HCT116 (cell line): Measurements from ENCODE around the gene YBX2. TPM values are rescaled to one million over a fixed set of nuclear protein-coding genes. Genes with fewer than 3 reads are reported as not detected.

ENCODE experiments used
- ATAC-seq: fragments of 200-7000 bp; cut with Tn5 transposase; 2 replicates; pipeline ENCODE4 v1.9.1; 2020; ENCODE audit warnings: mild to moderate bottlenecking, moderate library complexity
- BruUV-seq: library from RNA; stranded (reverse); fragments of 400-500 nt; replicated peaks from 2 replicates; lab custom pipeline; 2021; lab: Mats Ljungman, UMichigan
- CTCF ChIA-PET: fragments of 300-600 bp; sonication (Branson Sonifier 250); formaldehyde crosslinking; loops from one replicate; lab custom pipeline; 2021; ENCODE audit warnings: antibody characterized with exemption; lab: Charles Lee
- POLR2A ChIA-PET: fragments of 300-600, 350-600 bp; sonication (Branson Sonifier 250); formaldehyde crosslinking; loops from one replicate; lab custom pipeline; 2021; ENCODE audit warnings: antibody characterized with exemption; lab: Charles Lee
- RAD21 ChIA-PET, 2 experiments: fragments of 300-600 bp; sonication (Branson Sonifier 250); formaldehyde crosslinking; loops; one replicate each; lab custom pipeline; 2023; ENCODE audit warnings: low total read pairs in 2 of 2; ENCODE audit not compliant: uncharacterized antibody in 2 of 2, unreplicated experiment in 2 of 2, low non-redundant PET in 1 of 2; lab: Charles Lee
- DNase-seq: peaks from one replicate; pipeline ENCODE4 v3.0.0-alpha.2; 2010; ENCODE audit warnings: low read depth, low spot score
- H2AFZ ChIP-seq: fragments of 200-600 bp; shearing (Covaris generic), sonication (generic); 2 replicates; pipeline ENCODE4 v1.6.1; 2017; ENCODE audit warnings: low read depth, mixed run types, mixed read lengths, antibody characterized with exemption, low read length; ENCODE audit not compliant: poor library complexity, severe bottlenecking
- H3K27ac ChIP-seq: 2 replicates; pipeline ENCODE4 v1.5.1; 2012; ENCODE audit warnings: low read depth, low read length
- H3K27me3 ChIP-seq: fragments of 200-600 bp; sonication (generic); 2 replicates; pipeline ENCODE4 v1.6.1; 2016; ENCODE audit warnings: mixed run types, low read length, mixed read lengths; ENCODE audit not compliant: insufficient read depth
- H3K36me3 ChIP-seq, 2 experiments: fragments of 200-500 bp in 1 of 2; fragments of 200-600 bp in 1 of 2; sonication (Bioruptor generic) in 1 of 2; sonication (generic) in 1 of 2; 2 replicates each; pipeline versions ENCODE4 v1.5.1 to v1.6.1; 2014 to 2016; ENCODE audit warnings: low read length in 2 of 2, inconsistent platforms in 1 of 2, mixed read lengths in 1 of 2, mixed run types in 1 of 2; ENCODE audit not compliant: insufficient read depth in 2 of 2, control insufficient read depth in 1 of 2
- H3K4me1 ChIP-seq, 2 experiments: fragments of 200-600 bp in 1 of 2; sonication (generic) in 1 of 2; 2 replicates each; pipeline versions ENCODE4 v1.5.1 to v1.6.1; 2012 to 2017; ENCODE audit warnings: low read length in 2 of 2, inconsistent platforms in 1 of 2, mild to moderate bottlenecking in 1 of 2, mixed read lengths in 1 of 2, mixed run types in 1 of 2, moderate library complexity in 1 of 2; ENCODE audit not compliant: insufficient read depth in 2 of 2, control insufficient read depth in 1 of 2
- H3K4me2 ChIP-seq: fragments of 200-600 bp; sonication (generic); 2 replicates; pipeline ENCODE4 v1.6.1; 2017; ENCODE audit warnings: mixed run types, low read length, mixed read lengths
- H3K4me3 ChIP-seq, 2 experiments: fragments of 200-600 bp in 1 of 2; sonication (generic) in 1 of 2; replicated peaks in 1 of 2; 2 replicates each; pipeline ENCODE4 v1.5.1; 2011 to 2016; ENCODE audit warnings: low read length in 2 of 2, control low read depth in 1 of 2, low read depth in 1 of 2, mild to moderate bottlenecking in 1 of 2, mixed read lengths in 1 of 2, mixed run types in 1 of 2
- H3K79me2 ChIP-seq: fragments of 200-600 bp; sonication (generic); 2 replicates; pipeline ENCODE4 v1.6.1; 2017; ENCODE audit warnings: mild to moderate bottlenecking, mixed run types, low read length, moderate library complexity, mixed read lengths; ENCODE audit not compliant: insufficient read depth
- H3K9ac ChIP-seq: fragments of 200-600 bp; sonication (generic); 2 replicates; pipeline ENCODE4 v1.6.1; 2016; ENCODE audit warnings: low read length, mixed read lengths
- H3K9me2 ChIP-seq: fragments of 200-600 bp; sonication (generic), shearing (Covaris generic); 2 replicates; pipeline ENCODE4 v1.6.1; 2017; ENCODE audit warnings: mixed run types, mild to moderate bottlenecking, moderate library complexity; ENCODE audit not compliant: insufficient read depth
- H3K9me3 ChIP-seq, 2 experiments: fragments of 200-500 bp in 1 of 2; fragments of 200-600 bp in 1 of 2; sonication (Bioruptor generic) in 1 of 2; sonication (generic) in 1 of 2; 2 replicates each; pipeline ENCODE4 v1.6.1; 2014 to 2017; ENCODE audit warnings: low read length in 2 of 2, mixed read lengths in 2 of 2, inconsistent platforms in 1 of 2, low read depth in 1 of 2, mild to moderate bottlenecking in 1 of 2, mixed run types in 1 of 2, moderate library complexity in 1 of 2; ENCODE audit not compliant: control insufficient read depth in 1 of 2, insufficient read depth in 1 of 2
- H4K20me1 ChIP-seq: fragments of 200-600 bp; sonication (generic), shearing (Covaris generic); 2 replicates; pipeline ENCODE4 v1.6.1; 2017; ENCODE audit warnings: mixed run types, mild to moderate bottlenecking, moderate library complexity; ENCODE audit not compliant: insufficient read depth
- CBX3 ChIP-seq: IDR thresholded peaks from 2 replicates; pipeline ENCODE4 v1.6.1; 2012; ENCODE audit warnings: low read depth
- EGR1 ChIP-seq: IDR thresholded peaks from 2 replicates; pipeline ENCODE4 v1.6.1; 2012; ENCODE audit warnings: low read depth
- EZH2 ChIP-seq: fragments of 200-600 bp; sonication (generic); IDR thresholded peaks from 2 replicates; pipeline ENCODE4 v1.6.1; 2017; ENCODE audit warnings: antibody characterized with exemption, mixed run types
- EZH2phosphoT487 ChIP-seq: fragments of 200-600 bp; IDR thresholded peaks from 2 replicates; pipeline ENCODE4 v1.6.1; 2018; ENCODE audit warnings: antibody characterized with exemption, borderline replicate concordance
- FOSL1 ChIP-seq: IDR thresholded peaks from 2 replicates; pipeline ENCODE4 v1.6.1; 2012; ENCODE audit warnings: low read depth
- JUND ChIP-seq: IDR thresholded peaks from 2 replicates; pipeline ENCODE4 v1.6.1; 2012
- POLR2A ChIP-seq: IDR thresholded peaks from 2 replicates; pipeline ENCODE4 v1.7.0; 2011; ENCODE audit warnings: borderline replicate concordance; ENCODE audit not compliant: insufficient read depth, insufficient read length; ENCODE audit errors: extremely low read depth
- POLR2AphosphoS5 ChIP-seq: IDR thresholded peaks from 2 replicates; pipeline ENCODE4 v1.6.1; 2011; ENCODE audit warnings: mild to moderate bottlenecking, low read depth, low read length, moderate library complexity
- SIN3A ChIP-seq: IDR thresholded peaks from 2 replicates; pipeline ENCODE4 v1.6.1; 2012; ENCODE audit warnings: low read depth
- SP1 ChIP-seq: IDR thresholded peaks from 2 replicates; pipeline ENCODE4 v1.6.1; 2012; ENCODE audit warnings: low read depth
- YY1 ChIP-seq: IDR thresholded peaks from 2 replicates; pipeline ENCODE4 v1.6.1; 2011; ENCODE audit warnings: low read length, low read depth, moderate library complexity, mild to moderate bottlenecking; ENCODE audit not compliant: insufficient replicate concordance; ENCODE audit errors: extremely low read depth
- ZFX ChIP-seq: fragments of 450-650 bp; IDR thresholded peaks from 2 replicates; pipeline ENCODE4 v1.6.1; 2017
- intact Hi-C: fragments of 100-400 bp; cut with micrococcal nuclease; formaldehyde crosslinking; loops from 2 replicates; pipeline ENCODE4 v1.10.0; 2022
- total RNA-seq: library from RNA; stranded (reverse); gene quantifications from one replicate; pipeline ENCODE4 v1.2.1, GENCODE V29; 2021; ENCODE audit not compliant: unreplicated experiment
- TF ChIP-seq, protein P1 (sequence below), 3 experiments: fragments of 200-600 bp in 1 of 3; sonication (generic) in 1 of 3; IDR thresholded peaks in 2 of 3; conservative IDR thresholded peaks in 1 of 3; 2 replicates each; pipeline ENCODE4 v1.5.1; 2012 to 2017; ENCODE audit warnings: low read depth in 2 of 3, low read length in 2 of 3, antibody characterized with exemption in 1 of 3, borderline replicate concordance in 1 of 3, control low read depth in 1 of 3, mild to moderate bottlenecking in 1 of 3, mixed read lengths in 1 of 3, mixed run types in 1 of 3, moderate library complexity in 1 of 3; ENCODE audit not compliant: insufficient read depth in 1 of 3

YBX2 gene
- total RNA-seq, 1 experiment from 2014 or later, result 2.3 TPM

DNA sequence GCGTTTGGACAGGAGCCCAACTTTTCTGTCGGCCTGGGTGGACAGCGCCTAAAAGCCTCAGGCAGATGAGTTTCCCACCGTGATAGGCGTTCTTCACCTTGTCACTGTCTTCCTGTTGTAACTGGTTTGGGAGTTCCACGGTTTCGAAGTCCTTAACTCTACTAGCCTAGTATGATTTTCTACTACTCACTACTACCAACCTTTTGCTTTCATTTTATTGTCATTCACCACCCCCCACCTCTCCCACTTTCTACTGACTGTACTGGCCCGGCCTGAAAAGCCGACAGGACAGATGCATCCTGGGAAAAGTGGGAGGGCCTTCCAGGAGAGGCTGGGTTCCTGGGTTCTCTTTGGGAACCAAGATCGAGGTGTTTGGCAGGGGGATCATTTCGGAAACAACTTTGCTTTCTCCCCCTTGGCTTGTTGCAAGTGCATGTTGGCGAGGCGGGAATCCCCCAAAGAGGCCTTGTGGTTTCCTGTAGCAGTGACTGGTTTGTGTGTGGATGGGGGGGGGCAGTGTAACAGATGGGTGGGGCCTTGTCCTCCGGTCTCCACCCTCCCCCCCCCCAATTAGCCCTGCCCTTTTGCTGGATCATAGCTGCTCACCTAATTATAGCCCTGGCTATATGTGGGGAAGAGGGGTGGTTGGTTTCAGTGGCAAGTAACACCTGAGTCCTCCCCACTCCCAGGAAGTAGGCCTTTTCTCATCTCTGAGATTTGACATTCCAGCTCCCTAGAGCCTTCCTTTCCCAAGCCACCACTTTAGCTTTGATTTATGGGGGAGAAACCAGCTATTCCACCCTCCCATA lies 14.4 kb upstream of the YBX2 start:
- no peaks in the 10 kb centered on the region for H3K9me2 ChIP-seq
- peak; percentile 72 for DNase-seq
- peaks cover 28 to 56% of the 10 kb centered on the region in 2 experiments for H3K4me1 ChIP-seq
- peak; percentile 30 for ATAC-seq
- H3K27ac ChIP-seq, result peak overlapping the region; percentile 98
- TF ChIP-seq CBX3 (no peak), ZFX (no peak), POLR2A (peak; percentile 62), SIN3A (no peak; the same call in 1 of the 2 replicates), JUND (no peak), EGR1 (no peak), SP1 (0 out of 2 replicates have a peak, but pooled peaks have one; percentile 17), EZH2phosphoT487 (no peak), EZH2 (no peak), FOSL1 (no peak), POLR2AphosphoS5 (peak; percentile 72), YY1 (peak; percentile 46)
- TF ChIP-seq, protein P1, sequence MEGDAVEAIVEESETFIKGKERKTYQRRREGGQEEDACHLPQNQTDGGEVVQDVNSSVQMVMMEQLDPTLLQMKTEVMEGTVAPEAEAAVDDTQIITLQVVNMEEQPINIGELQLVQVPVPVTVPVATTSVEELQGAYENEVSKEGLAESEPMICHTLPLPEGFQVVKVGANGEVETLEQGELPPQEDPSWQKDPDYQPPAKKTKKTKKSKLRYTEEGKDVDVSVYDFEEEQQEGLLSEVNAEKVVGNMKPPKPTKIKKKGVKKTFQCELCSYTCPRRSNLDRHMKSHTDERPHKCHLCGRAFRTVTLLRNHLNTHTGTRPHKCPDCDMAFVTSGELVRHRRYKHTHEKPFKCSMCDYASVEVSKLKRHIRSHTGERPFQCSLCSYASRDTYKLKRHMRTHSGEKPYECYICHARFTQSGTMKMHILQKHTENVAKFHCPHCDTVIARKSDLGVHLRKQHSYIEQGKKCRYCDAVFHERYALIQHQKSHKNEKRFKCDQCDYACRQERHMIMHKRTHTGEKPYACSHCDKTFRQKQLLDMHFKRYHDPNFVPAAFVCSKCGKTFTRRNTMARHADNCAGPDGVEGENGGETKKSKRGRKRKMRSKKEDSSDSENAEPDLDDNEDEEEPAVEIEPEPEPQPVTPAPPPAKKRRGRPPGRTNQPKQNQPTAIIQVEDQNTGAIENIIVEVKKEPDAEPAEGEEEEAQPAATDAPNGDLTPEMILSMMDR (IDR thresholded peaks at IDR 0.05 in 2 of 3, conservative IDR thresholded peaks at IDR 0.05 in 1 of 3; ENCODE audit: borderline replicate concordance in 1 of 3, insufficient read depth in 1 of 3, low read depth in 2 of 3, low read length in 2 of 3), result no peak
- TF ChIP-seq, all 23 proteins: peak for 4
- H3K36me3 ChIP-seq, result peaks cover 30 to 46% of the 10 kb centered on the region in 2 experiments
- ChIA-PET CTCF (interaction anchor here (0.6 kb wide), 1 partner anchor 57 kb away, joined by 3 read pairs; the partner anchor contains the start of gene CTDNEP1), RAD21 (no interaction called here), POLR2A (interaction anchor here (0.8 to 1.6 kb wide), 4 partner anchors 21 to 95 kb away, joined by 3 to 9 read pairs (median 3); partner anchors contain the start of genes GABARAP, NEURL4 and TMEM256)
- H4K20me1 ChIP-seq, result peaks cover 36% of the 10 kb centered on the region
- peaks cover 63% of the 10 kb centered on the region for H3K79me2 ChIP-seq
- no peak overlapping the region for H2AFZ ChIP-seq
- no peaks in the 10 kb centered on the region for H3K27me3 ChIP-seq
- TSS peak; percentile 91 for BruUV-seq
- H3K4me3 ChIP-seq, result peak overlapping the region; percentile 90 to 99
- H3K4me2 ChIP-seq, result peak overlapping the region; percentile 88
- intact Hi-C loops, result loop anchor here (5.0 kb wide), 1 partner anchor 57 kb away; the partner anchor contains the start of genes CTDNEP1 and ELP5
- no peaks in the 10 kb centered on the region for H3K9me3 ChIP-seq
- peak overlapping the region; percentile 99 for H3K9ac ChIP-seq
